RWPE2 (cell line): ENCODE results near the gene ASTN2.

Experiments used
- ATAC-seq: fragments of 200-7000 bp; cut with Tn5 transposase; 3 replicates; pipeline ENCODE4 v1.9.1; 2021; ENCODE audit warnings: low read depth
- DNase-seq: peaks from one replicate; pipeline ENCODE4 v3.0.0-alpha.2; 2020; ENCODE audit warnings: low spot score
- H3K27ac ChIP-seq: fragments of 450-650 bp; 2 replicates; pipeline ENCODE4 v1.5.1; 2017; ENCODE audit warnings: mild to moderate bottlenecking; ENCODE audit not compliant: poor library complexity, severe bottlenecking
- H3K27me3 ChIP-seq: fragments of 250-450 bp; sonication (Bioruptor Pico); 2 replicates; pipeline ENCODE4 v1.5.1; 2021; ENCODE audit warnings: mild to moderate bottlenecking, moderate library complexity; ENCODE audit not compliant: insufficient read depth, poor library complexity, severe bottlenecking
- H3K36me3 ChIP-seq: fragments of 250-450 bp; sonication (Bioruptor Pico); 2 replicates; pipeline ENCODE4 v1.5.1; 2020; ENCODE audit warnings: low read depth, mild to moderate bottlenecking, moderate library complexity
- H3K4me1 ChIP-seq: fragments of 250-450 bp; sonication (Bioruptor Pico); 2 replicates; pipeline ENCODE4 v1.5.1; 2021; ENCODE audit warnings: mild to moderate bottlenecking, moderate library complexity; ENCODE audit not compliant: insufficient read depth, poor library complexity, severe bottlenecking
- H3K4me3 ChIP-seq: fragments of 250-450 bp; sonication (Bioruptor Pico); 2 replicates; pipeline ENCODE4 v1.5.1; 2021; ENCODE audit warnings: mild to moderate bottlenecking, moderate library complexity; ENCODE audit not compliant: severe bottlenecking
- H3K9me3 ChIP-seq: fragments of 250-450 bp; sonication (Bioruptor Pico); 2 replicates; pipeline ENCODE4 v1.5.1; 2021; ENCODE audit warnings: mild to moderate bottlenecking, moderate library complexity; ENCODE audit not compliant: severe bottlenecking
- TF ChIP-seq, protein P1 (sequence below): fragments of 450-650 bp; IDR thresholded peaks from one replicate; pipeline ENCODE4 v1.5.1; 2017; ENCODE audit warnings: mild to moderate bottlenecking, moderate library complexity; ENCODE audit not compliant: poor library complexity, severe bottlenecking

The ASTN2 gene

DNA sequence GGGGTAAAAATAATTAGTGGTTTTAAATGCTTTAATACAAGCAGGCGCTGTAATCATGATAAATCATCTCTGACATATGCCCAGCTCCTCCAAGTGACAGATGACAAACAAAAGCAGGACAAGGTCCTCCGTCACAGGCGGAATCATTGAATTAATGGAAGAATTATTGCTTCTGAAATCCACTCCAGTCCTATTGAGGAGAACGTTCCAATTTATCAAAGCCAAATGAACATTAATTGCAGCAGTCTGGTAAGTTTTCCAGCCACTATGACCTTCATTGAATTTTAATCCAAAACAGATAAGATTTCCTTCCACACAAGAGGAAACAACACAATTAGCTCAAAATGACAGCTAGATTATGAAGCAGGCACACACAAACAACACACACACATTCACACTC is 136.8 kb downstream of the ASTN2 start:
- Histone ChIP-seq H3K4me1 (no peaks in the 10 kb centered on the region), H3K9me3 (no peaks in the 10 kb centered on the region), H3K27ac (no peak overlapping the region), H3K36me3 (no peaks in the 10 kb centered on the region), H3K4me3 (no peak overlapping the region), H3K27me3 (no peaks in the 10 kb centered on the region)
- DNase-seq, result no peak
- TF ChIP-seq, protein P1, sequence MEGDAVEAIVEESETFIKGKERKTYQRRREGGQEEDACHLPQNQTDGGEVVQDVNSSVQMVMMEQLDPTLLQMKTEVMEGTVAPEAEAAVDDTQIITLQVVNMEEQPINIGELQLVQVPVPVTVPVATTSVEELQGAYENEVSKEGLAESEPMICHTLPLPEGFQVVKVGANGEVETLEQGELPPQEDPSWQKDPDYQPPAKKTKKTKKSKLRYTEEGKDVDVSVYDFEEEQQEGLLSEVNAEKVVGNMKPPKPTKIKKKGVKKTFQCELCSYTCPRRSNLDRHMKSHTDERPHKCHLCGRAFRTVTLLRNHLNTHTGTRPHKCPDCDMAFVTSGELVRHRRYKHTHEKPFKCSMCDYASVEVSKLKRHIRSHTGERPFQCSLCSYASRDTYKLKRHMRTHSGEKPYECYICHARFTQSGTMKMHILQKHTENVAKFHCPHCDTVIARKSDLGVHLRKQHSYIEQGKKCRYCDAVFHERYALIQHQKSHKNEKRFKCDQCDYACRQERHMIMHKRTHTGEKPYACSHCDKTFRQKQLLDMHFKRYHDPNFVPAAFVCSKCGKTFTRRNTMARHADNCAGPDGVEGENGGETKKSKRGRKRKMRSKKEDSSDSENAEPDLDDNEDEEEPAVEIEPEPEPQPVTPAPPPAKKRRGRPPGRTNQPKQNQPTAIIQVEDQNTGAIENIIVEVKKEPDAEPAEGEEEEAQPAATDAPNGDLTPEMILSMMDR, result no peak
- ATAC-seq, result no peak

DNA sequence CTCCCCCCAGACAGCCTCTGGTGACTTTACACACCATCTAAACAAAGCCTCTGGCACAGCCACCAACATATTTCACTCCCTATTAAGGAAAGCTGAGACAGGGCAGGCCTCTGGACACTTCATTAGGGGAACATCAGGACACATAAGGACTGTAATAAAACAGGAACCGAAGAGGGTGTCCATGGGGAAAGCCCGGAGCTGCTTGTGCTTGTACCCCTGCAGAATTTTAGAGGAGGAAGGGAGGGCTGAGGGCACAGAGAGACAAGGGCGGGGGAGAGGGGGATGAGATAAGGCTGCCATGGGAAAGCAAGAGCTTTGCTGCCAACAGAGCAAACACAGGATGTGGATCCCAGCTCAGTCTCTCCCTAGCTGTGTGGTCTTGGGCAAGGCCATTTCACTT is 138.4 kb downstream of the ASTN2 start:
- H3K36me3 ChIP-seq, result no peaks in the 10 kb centered on the region
- no peak overlapping the region for H3K27ac ChIP-seq
- no peaks in the 10 kb centered on the region for H3K4me1 ChIP-seq
- ATAC-seq (no peak), DNase-seq (no peak)
- H3K9me3 ChIP-seq, result no peaks in the 10 kb centered on the region
- no peak overlapping the region for H3K4me3 ChIP-seq
- TF ChIP-seq, protein P1, result no peak
- no peaks in the 10 kb centered on the region for H3K27me3 ChIP-seq

DNA sequence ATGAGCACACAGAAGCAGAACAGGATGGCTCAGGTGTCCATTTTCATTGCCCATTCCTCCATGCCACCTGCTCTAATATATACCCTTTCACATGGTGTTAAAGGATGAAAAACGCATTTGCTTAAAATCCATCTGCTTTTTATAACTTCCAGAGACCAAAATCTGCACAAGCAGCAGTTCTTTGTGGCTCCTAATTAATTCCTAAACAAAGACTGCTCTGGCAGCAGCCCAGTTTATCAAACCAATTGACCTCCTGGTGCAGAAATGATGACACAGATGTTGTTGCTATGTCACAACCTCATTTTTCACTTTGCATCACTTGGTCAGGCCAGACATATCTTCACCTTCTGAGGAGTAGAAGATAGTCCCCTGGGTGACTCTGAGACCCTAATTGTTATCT is 141.2 kb downstream of the ASTN2 start:
- no peaks in the 10 kb centered on the region for H3K9me3 ChIP-seq
- no peaks in the 10 kb centered on the region for H3K4me1 ChIP-seq
- no peaks in the 10 kb centered on the region for H3K36me3 ChIP-seq
- ATAC-seq, result no peak
- no peak overlapping the region for H3K4me3 ChIP-seq
- H3K27ac ChIP-seq, result no peak overlapping the region
- no peaks in the 10 kb centered on the region for H3K27me3 ChIP-seq
- no peak for DNase-seq
- TF ChIP-seq, protein P1, result no peak

DNA sequence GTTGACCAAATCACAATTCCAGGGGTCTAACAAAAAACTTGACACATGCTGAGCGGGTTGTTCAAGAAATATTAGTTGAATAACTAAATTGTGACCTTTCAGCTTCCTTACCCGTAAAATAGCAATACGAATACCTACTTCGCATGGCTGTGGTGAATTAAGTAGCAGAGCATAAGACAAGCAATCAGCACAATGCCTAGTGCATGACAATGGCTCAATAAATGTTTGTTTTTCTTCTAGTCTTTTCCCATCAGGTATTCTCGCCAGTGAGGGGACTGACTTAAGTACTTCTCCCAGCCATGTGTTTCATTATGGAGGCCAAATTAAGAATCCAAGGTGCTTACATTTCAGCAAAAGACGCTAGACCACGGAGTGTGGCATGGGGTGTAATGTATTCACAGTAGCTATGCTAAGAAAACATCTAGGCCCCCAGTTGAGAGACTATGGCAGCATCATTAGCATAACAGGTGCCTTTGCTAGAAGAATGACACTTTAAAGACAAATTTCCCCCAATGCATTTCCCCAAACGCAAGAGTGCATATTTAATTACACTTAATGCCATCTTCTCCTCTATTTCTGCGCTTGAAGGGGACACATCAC is 145.9 kb downstream of the ASTN2 start:
- H3K36me3 ChIP-seq, result no peaks in the 10 kb centered on the region
- H3K9me3 ChIP-seq, result no peaks in the 10 kb centered on the region
- ATAC-seq, result no peak
- no peak overlapping the region for H3K27ac ChIP-seq
- no peaks in the 10 kb centered on the region for H3K27me3 ChIP-seq
- no peaks in the 10 kb centered on the region for H3K4me1 ChIP-seq
- no peak for DNase-seq
- no peak overlapping the region for H3K4me3 ChIP-seq
- TF ChIP-seq, protein P1, result no peak

DNA sequence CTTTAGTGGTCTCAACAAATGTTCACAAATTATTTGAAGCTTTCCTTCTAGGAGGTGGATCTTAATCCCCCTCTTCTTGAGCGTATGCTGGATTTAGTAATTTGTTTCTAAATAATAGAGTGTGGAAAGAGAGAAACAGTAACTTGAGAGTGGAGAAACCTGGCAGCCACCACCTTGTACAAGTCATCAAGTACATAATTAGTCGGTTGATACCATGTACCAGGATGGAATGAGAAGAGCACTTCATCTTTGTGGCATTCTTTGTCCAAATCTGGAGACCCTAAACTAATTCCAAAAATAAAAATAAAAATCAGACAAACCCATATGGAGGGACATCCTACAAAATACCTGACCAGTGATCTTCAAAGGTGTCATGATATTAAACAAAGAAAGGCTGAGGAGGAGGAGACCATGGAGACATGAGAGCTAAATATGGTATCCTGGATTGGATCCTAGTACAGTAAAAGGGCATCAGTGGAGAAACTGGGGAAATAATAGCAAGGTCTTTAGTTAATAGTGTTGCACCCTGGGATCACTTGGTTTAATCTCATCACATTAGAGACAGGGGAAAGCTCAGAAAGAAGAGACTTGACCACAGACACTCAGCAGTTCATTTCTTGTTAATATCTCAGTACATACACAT is 147.9 kb downstream of the ASTN2 start:
- H3K36me3 ChIP-seq, result no peaks in the 10 kb centered on the region
- no peaks in the 10 kb centered on the region for H3K4me1 ChIP-seq
- ATAC-seq (no peak), DNase-seq (no peak)
- no peak overlapping the region for H3K4me3 ChIP-seq
- TF ChIP-seq, protein P1, result no peak
- H3K9me3 ChIP-seq, result no peaks in the 10 kb centered on the region
- no peak overlapping the region for H3K27ac ChIP-seq
- no peaks in the 10 kb centered on the region for H3K27me3 ChIP-seq
